Cardiac fibroblast (primary cell): ENCODE results near the gene MACROD2.
A peak's percentile ranks its signal among the peaks of the same experiment; 100 is the strongest.

Experiments
- DNase-seq, 2 donors: peaks; one replicate each; pipeline versions ENCODE4 v3.0.0 to v3.0.0-alpha.2; 2010; ENCODE audit warnings: low read depth in 2 of 2
- H3K4me3 ChIP-seq, 2 donors: replicated peaks in 1 of 2; 1 replicate in 1 of 2; 2 replicates in 1 of 2; pipeline ENCODE4 v1.5.1; 2011; ENCODE audit warnings: low read depth in 2 of 2, low read length in 2 of 2, mild to moderate bottlenecking in 2 of 2, moderate library complexity in 1 of 2
- CTCF ChIP-seq: IDR thresholded peaks from one replicate; pipeline ENCODE4 v1.5.1; 2011; ENCODE audit warnings: low read depth, mild to moderate bottlenecking, low read length, inconsistent platforms

MACROD2 gene

GRCh38 chr20:14838663-14839628 lies 843.6 kb downstream of the MACROD2 start:
- no peak overlapping the region for H3K4me3 ChIP-seq
- DNase-seq: peak in 1 of 2 donors; percentile 4
- no peak for TF ChIP-seq CTCF

- no peak for DNase-seq
Observed at GRCh38 chr20:14845199-14846160, 850.2 kb downstream of the MACROD2 start.

GRCh38 chr20:14848806-14849205 lies 853.5 kb downstream of the MACROD2 start:
- no peak for DNase-seq
- no peak for TF ChIP-seq CTCF
- H3K4me3 ChIP-seq: no peak overlapping the region

More at GRCh38 chr20:14845199-14846160, 850.2 kb downstream of the MACROD2 start:
- H3K4me3 ChIP-seq: no peak overlapping the region
- no peak for TF ChIP-seq CTCF

GRCh38 chr20:14853079-14853478 lies 857.8 kb downstream of the MACROD2 start:
- no peak for TF ChIP-seq CTCF

GRCh38 chr20:14855171-14855570 lies 859.9 kb downstream of the MACROD2 start:
- TF ChIP-seq CTCF: no peak
- H3K4me3 ChIP-seq: no peak overlapping the region
- no peak for DNase-seq

More at GRCh38 chr20:14853079-14853478, 857.8 kb downstream of the MACROD2 start:
- DNase-seq: no peak
- no peak overlapping the region for H3K4me3 ChIP-seq

GRCh38 chr20:14859627-14860026 lies 864.3 kb downstream of the MACROD2 start:
- no peak for TF ChIP-seq CTCF
- no peak overlapping the region for H3K4me3 ChIP-seq
- no peak for DNase-seq
